Right cardiac atrium (tissue), 5 donors: ENCODE measurements around the gene NEU4. TPM values are rescaled to one million over a fixed set of nuclear protein-coding genes. Genes with fewer than 3 reads are reported as not detected.

Experiments
- ATAC-seq, 2 donors: fragments of 200-7000 bp; cut with Tn5 transposase; one replicate each; pipeline versions ENCODE4 v1.8.0 to v1.9.1; 2020; ENCODE audit warnings: moderate library complexity in 2 of 2, mild to moderate bottlenecking in 1 of 2
- DNase-seq, 3 donors: peaks; one replicate each; pipeline ENCODE4 v3.0.0-alpha.2; 2020
- H3K27ac ChIP-seq: one replicate; pipeline ENCODE4 v1.5.1; 2013; ENCODE audit warnings: mild to moderate bottlenecking, low read length, control low read depth, moderate library complexity
- H3K27me3 ChIP-seq: one replicate; pipeline ENCODE4 v1.6.1; 2013; ENCODE audit not compliant: control insufficient read depth, insufficient read depth
- H3K4me1 ChIP-seq: one replicate; pipeline ENCODE4 v1.6.1; 2013; ENCODE audit warnings: low read length; ENCODE audit not compliant: control insufficient read depth, insufficient read depth
- H3K4me3 ChIP-seq: one replicate; pipeline ENCODE4 v1.5.1; 2013; ENCODE audit warnings: low read length, control low read depth
- H3K9me3 ChIP-seq: one replicate; pipeline ENCODE4 v1.6.1; 2013; ENCODE audit warnings: low read length; ENCODE audit not compliant: control insufficient read depth
- WGBS: extraction: QIAGEN DNeasy Blood & Tissue Kit; methylation state at CpG from one replicate; pipeline ENCODE4 v1.1.7; 2013; 5-methylcytosine and 5-hydroxymethylcytosine counted together
- intact Hi-C, 4 donors: fragments of 100-400 bp; cut with DNase I; formaldehyde crosslinking; loops; one replicate each; pipeline versions ENCODE4 v1.11.0 to v1.14.0; 2022 to 2023
- polyA plus RNA-seq: library from polyadenylated mRNA; stranded (reverse); fragments of 200-250 nt; gene quantifications from one replicate; pipeline ENCODE4 v1.2.3, GENCODE V29; 2013
- total RNA-seq, 4 donors: library from RNA; stranded (reverse); fragmentation: NEBNext Ultra II Directional; extraction: Animal tissue kit (Norgen Biotek cat#: 25700); gene quantifications; one replicate each; pipeline ENCODE4 v1.2.1, GENCODE V29; 2021
- donor health status: healthy with polysubstance abuse.
- donor health status: DM: no; HTN: yes; CAD: no.
- donor health status: DM: no; HTN: no; CAD: no.
- donor health status: DM: no; HTN: yes; CAD: no; lungs with severe emphysema.
- donor health status: DM: yes; HTN: yes; CAD: no.

Gene NEU4
- total and polyA plus RNA-seq, 5 donors, result 0.17 to 1.4 (median 0.76) TPM; not detected in 1

- intact Hi-C loops, result no loop called here
- WGBS, result 9% methylated on average over 31 of the region's 31 CpGs
Observed at GRCh38 chr2:241865957-241866789, 57.2 kb downstream of the NEU4 start.

More at GRCh38 chr2:241865957-241866789, 57.2 kb downstream of the NEU4 start:
- Histone ChIP-seq H3K27ac (no peak overlapping the region), H3K4me1 (no peaks in the 10 kb centered on the region), H3K4me3 (no peak overlapping the region), H3K9me3 (no peaks in the 10 kb centered on the region), H3K27me3 (no peaks in the 10 kb centered on the region)
- ATAC-seq, result peak in 1 of 2 donors; percentile 2
- DNase-seq, result peak; percentile 18 to 56 (median 53)

Other genes with a start within 250 kb of the NEU4 start
- gene THAP4, start 172.0 kb upstream of the NEU4 start, total RNA-seq, result 100 to 1,000 TPM in 1 of 4 donors, 10 to 100 TPM in 3; 74.2 to 103 (median 90.3) TPM
- 126 TPM for gene THAP4, start 172.0 kb upstream of the NEU4 start, polyA plus RNA-seq
- gene ATG4B, start 171.5 kb upstream of the NEU4 start, total RNA-seq, result 10 to 100 TPM; 46.5 to 53.8 (median 47.5) TPM
- 40.3 TPM for gene ATG4B, start 171.5 kb upstream of the NEU4 start, polyA plus RNA-seq
- 10 to 100 TPM in 1 of 4 donors, 1 to 10 TPM in 3; 7.3 to 11.4 (median 9.1) TPM for gene DTYMK, start 122.4 kb upstream of the NEU4 start, total RNA-seq
- gene DTYMK, start 122.4 kb upstream of the NEU4 start, polyA plus RNA-seq, result 10.9 TPM
- gene ING5, start 107.2 kb upstream of the NEU4 start, total RNA-seq, result 10 to 100 TPM; 20.8 to 21.7 (median 21.0) TPM
- gene ING5, start 107.2 kb upstream of the NEU4 start, polyA plus RNA-seq, result 25.6 TPM
- 10 to 100 TPM; 16.1 to 22.3 (median 18.3) TPM for gene D2HGDH, start 74.6 kb upstream of the NEU4 start, total RNA-seq
- 16.0 TPM for gene D2HGDH, start 74.6 kb upstream of the NEU4 start, polyA plus RNA-seq
- gene GAL3ST2, start 32.4 kb upstream of the NEU4 start, total RNA-seq, result under 1 TPM in 2 of 4 donors, not detected in 2; 0.23 to 0.29 TPM
- gene GAL3ST2, start 32.4 kb upstream of the NEU4 start, polyA plus RNA-seq, result 0.09 TPM
- gene PDCD1, start 49.7 kb downstream of the NEU4 start, total RNA-seq, result 1 to 10 TPM; 5.2 to 6.8 (median 5.4) TPM
- gene PDCD1, start 49.7 kb downstream of the NEU4 start, polyA plus RNA-seq, result 7.4 TPM
- not detected for gene RTP5, start 60.5 kb downstream of the NEU4 start, total RNA-seq
- gene RTP5, start 60.5 kb downstream of the NEU4 start, polyA plus RNA-seq, result 0.05 TPM